ENCODE measurements around the gene ARID3C. TPM values are rescaled to one million over a fixed set of nuclear protein-coding genes. Genes with fewer than 3 reads are reported as not detected.

ARID3C gene
- total RNA-seq, 1 experiment from 2014 or later: 0.33 TPM

DNA sequence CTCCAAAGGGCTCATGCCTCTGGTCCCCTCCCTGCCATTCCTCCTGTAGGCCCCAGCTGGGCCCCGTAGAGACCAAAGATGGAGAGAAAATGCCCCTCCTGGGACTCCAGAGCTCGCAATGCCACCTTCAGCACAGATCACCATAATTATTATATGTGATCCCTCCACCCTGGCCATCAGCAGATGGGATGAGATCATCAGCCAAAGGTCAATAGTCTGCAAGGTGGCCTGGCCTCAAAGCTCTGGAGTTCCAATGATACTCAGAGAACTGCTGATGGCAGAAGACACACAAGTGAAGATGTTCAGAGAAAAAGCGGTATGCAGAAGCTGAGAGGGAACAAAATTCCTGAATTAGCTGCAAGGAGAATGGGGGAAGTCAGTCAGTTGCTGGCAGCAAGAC, 22.0 kb downstream of the ARID3C start:
- DNase-seq (ENCODE audit: low read depth, low spot score) (no peak), ATAC-seq (no peak)
- Histone ChIP-seq H3K4me1 (ENCODE audit: control insufficient read depth, insufficient read depth, low read length) (peaks cover 8% of the 10 kb centered on the region), H3K27me3 (ENCODE audit: control insufficient read depth, insufficient read depth, low read length) (no peaks in the 10 kb centered on the region), H3K4me3 (ENCODE audit: low read depth in 2 of 2, low read length in 2 of 2) (no peak overlapping the region), H3K9me3 (ENCODE audit: control insufficient read depth, insufficient read depth, low read depth, low read length) (no peaks in the 10 kb centered on the region), H3K27ac (ENCODE audit: low read length) (no peak overlapping the region), H3K36me3 (ENCODE audit: control insufficient read depth, insufficient read depth, low read length) (no peaks in the 10 kb centered on the region)
- in situ Hi-C loops (cut with HindIII; ENCODE audit: low pct_unique_long_range_greater_than_20kb, low sequenced_read_pairs): no loop called here
- no TSS peak for BruUV-seq (replicated peaks)
- intact Hi-C loops (cut with micrococcal nuclease; ENCODE audit: unreplicated experiment): no loop called here
- POLR2A ChIA-PET: interaction anchor here (0.6 kb wide), 1 partner anchor 27 kb away, joined by 11 read pairs; no protein-coding TSS in a partner anchor
- CTCF ChIA-PET: interaction anchor here (0.7 to 0.9 kb wide), 2 partner anchors 52 to 59 kb away, joined by 3 read pairs; no protein-coding TSS in a partner anchor
- TF ChIP-seq TCF7L2 (IDR thresholded peaks at IDR 0.05; ENCODE audit: low read depth, low read length) (no peak), POLR2AphosphoS5 (IDR thresholded peaks at IDR 0.05; ENCODE audit: low read depth, low read length) (no peak), SIN3A (IDR thresholded peaks at IDR 0.05; ENCODE audit: borderline replicate concordance, insufficient read depth, low read depth, low read length) (no peak)
- TF ChIP-seq, protein P1, sequence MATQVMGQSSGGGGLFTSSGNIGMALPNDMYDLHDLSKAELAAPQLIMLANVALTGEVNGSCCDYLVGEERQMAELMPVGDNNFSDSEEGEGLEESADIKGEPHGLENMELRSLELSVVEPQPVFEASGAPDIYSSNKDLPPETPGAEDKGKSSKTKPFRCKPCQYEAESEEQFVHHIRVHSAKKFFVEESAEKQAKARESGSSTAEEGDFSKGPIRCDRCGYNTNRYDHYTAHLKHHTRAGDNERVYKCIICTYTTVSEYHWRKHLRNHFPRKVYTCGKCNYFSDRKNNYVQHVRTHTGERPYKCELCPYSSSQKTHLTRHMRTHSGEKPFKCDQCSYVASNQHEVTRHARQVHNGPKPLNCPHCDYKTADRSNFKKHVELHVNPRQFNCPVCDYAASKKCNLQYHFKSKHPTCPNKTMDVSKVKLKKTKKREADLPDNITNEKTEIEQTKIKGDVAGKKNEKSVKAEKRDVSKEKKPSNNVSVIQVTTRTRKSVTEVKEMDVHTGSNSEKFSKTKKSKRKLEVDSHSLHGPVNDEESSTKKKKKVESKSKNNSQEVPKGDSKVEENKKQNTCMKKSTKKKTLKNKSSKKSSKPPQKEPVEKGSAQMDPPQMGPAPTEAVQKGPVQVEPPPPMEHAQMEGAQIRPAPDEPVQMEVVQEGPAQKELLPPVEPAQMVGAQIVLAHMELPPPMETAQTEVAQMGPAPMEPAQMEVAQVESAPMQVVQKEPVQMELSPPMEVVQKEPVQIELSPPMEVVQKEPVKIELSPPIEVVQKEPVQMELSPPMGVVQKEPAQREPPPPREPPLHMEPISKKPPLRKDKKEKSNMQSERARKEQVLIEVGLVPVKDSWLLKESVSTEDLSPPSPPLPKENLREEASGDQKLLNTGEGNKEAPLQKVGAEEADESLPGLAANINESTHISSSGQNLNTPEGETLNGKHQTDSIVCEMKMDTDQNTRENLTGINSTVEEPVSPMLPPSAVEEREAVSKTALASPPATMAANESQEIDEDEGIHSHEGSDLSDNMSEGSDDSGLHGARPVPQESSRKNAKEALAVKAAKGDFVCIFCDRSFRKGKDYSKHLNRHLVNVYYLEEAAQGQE (IDR thresholded peaks at IDR 0.05; ENCODE audit: insufficient read depth in 1 of 2, low read depth in 2 of 2, low read length in 1 of 2): no peak
- TF ChIP-seq, protein P2, sequence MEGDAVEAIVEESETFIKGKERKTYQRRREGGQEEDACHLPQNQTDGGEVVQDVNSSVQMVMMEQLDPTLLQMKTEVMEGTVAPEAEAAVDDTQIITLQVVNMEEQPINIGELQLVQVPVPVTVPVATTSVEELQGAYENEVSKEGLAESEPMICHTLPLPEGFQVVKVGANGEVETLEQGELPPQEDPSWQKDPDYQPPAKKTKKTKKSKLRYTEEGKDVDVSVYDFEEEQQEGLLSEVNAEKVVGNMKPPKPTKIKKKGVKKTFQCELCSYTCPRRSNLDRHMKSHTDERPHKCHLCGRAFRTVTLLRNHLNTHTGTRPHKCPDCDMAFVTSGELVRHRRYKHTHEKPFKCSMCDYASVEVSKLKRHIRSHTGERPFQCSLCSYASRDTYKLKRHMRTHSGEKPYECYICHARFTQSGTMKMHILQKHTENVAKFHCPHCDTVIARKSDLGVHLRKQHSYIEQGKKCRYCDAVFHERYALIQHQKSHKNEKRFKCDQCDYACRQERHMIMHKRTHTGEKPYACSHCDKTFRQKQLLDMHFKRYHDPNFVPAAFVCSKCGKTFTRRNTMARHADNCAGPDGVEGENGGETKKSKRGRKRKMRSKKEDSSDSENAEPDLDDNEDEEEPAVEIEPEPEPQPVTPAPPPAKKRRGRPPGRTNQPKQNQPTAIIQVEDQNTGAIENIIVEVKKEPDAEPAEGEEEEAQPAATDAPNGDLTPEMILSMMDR (IDR thresholded peaks at IDR 0.05): no peak

DNA sequence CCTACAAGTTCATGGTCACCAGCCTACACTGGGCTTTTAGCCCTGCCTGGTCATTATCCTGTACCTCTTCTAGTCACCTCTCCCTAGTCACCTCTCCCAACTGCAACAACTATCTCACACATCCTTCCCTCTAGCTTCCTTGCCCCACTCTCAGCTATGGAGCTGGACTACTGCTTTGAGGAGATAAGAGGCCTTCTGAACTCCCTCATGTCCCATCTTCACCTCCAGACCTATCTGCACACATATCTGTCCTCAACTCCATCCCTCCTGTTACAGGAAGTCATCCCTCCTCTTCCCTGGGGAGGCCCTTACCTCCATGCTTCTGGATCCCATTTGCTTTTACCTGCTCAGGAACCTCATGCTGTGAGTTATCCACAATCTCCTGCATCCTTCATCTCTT, 22.7 kb downstream of the ARID3C start:
- POLR2A ChIA-PET: interaction anchor here (0.6 kb wide), 1 partner anchor 28 kb away, joined by 3 read pairs; no protein-coding TSS in a partner anchor
- H3K36me3 ChIP-seq (ENCODE audit: control insufficient read depth, insufficient read depth, low read length): no peaks in the 10 kb centered on the region
- no peaks in the 10 kb centered on the region for H3K9me3 ChIP-seq (ENCODE audit: control insufficient read depth, insufficient read depth, low read depth, low read length)
- ATAC-seq (no peak), DNase-seq (ENCODE audit: low read depth, low spot score) (no peak)
- in situ Hi-C loops (cut with HindIII; ENCODE audit: low pct_unique_long_range_greater_than_20kb, low sequenced_read_pairs) (no loop called here), intact Hi-C loops (cut with micrococcal nuclease; ENCODE audit: unreplicated experiment) (no loop called here)
- CTCF ChIA-PET: interaction anchor here (1.0 kb wide), 1 partner anchor 15 kb away, joined by 3 read pairs; no protein-coding TSS in a partner anchor
- TF ChIP-seq SIN3A (IDR thresholded peaks at IDR 0.05; ENCODE audit: borderline replicate concordance, insufficient read depth, low read depth, low read length): no peak
- TF ChIP-seq POLR2AphosphoS5 (IDR thresholded peaks at IDR 0.05; ENCODE audit: low read depth, low read length): no peak
- TF ChIP-seq TCF7L2 (IDR thresholded peaks at IDR 0.05; ENCODE audit: low read depth, low read length): no peak
- TF ChIP-seq, protein P2 (IDR thresholded peaks at IDR 0.05): no peak
- TF ChIP-seq, protein P1 (IDR thresholded peaks at IDR 0.05; ENCODE audit: insufficient read depth in 1 of 2, low read depth in 2 of 2, low read length in 1 of 2): no peak
- BruUV-seq (replicated peaks): no TSS peak
- no peaks in the 10 kb centered on the region for H3K27me3 ChIP-seq (ENCODE audit: control insufficient read depth, insufficient read depth, low read length)
- H3K4me3 ChIP-seq (ENCODE audit: low read depth in 2 of 2, low read length in 2 of 2): no peak overlapping the region
- H3K4me1 ChIP-seq (ENCODE audit: control insufficient read depth, insufficient read depth, low read length): peaks cover 5% of the 10 kb centered on the region
- H3K27ac ChIP-seq (ENCODE audit: low read length): no peak overlapping the region
